GM21786 (cell line): ENCODE results near the gene PRDM1.

ENCODE experiments used
- ATAC-seq: cut with Tn5 transposase; IDR thresholded peaks from one replicate; pipeline ENCODE4 v1.9.1; 2021; ENCODE audit not compliant: unreplicated experiment

Gene PRDM1

DNA sequence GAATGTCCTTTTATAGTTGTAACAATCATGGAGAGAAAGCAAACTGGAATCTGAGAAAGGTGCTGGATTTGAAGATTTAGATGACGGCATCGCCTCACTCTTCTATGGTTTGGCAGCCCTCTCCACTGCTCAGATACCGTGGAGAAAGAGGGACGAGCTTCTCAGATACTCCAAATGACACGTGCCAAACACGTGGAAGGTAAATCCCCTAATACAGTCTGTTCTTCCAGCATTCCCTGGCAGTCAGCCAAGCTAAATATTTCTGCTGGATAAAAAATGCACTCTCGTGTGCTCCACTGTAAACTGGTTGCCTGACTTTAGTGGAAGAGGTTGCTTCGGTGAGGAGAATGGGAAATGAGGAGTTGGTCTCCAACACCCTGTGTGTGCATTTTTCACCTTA lies 16.7 kb upstream of the PRDM1 start:
- ATAC-seq = no peak

DNA sequence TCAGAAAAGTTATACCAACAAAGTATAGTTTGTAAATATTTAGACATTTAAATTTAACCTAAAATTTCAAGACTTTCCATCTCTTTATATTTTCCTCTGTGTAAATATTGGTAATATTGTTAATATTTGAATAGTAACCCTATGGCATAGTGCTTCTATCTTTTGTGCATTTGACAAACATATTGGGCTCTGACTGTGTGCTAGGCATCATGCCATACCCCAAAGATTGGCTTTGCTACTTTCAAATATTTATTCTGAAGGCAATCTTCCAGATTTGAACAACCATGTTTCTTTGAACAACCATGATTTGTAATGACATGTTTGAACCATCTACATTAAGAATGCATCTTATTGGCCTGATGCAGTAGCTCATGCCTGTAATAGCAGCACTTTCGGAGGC lies 15.5 kb upstream of the PRDM1 start:
- ATAC-seq = no peak

DNA sequence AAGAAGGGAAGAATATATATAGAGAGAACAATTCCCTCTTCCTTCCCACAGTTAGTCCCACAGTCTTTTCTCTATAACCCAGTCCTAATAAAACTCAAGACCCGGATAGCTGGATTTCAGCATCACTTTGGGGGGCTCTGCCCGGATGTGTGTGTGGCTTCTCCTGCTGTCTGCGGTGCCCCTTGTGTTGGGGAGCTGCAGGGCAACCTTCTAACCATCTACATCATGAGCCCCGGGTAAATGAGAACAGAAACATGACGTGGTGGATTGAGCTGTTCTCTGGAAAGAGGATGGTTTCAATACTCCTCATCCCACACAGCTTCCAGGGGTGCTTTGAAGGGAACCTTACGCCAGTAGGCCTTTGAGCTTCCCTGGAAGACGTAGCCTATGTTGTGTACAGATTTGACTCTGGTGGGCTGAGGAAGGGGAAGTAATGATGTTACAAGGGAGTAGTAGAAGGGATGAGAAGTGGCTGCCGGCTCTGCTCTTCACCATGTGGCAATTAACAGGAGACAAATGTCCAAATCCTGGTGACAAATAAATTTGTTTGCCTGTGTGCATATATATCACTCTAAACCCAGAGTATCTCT lies 13.5 kb upstream of the PRDM1 start:
- no peak for ATAC-seq

DNA sequence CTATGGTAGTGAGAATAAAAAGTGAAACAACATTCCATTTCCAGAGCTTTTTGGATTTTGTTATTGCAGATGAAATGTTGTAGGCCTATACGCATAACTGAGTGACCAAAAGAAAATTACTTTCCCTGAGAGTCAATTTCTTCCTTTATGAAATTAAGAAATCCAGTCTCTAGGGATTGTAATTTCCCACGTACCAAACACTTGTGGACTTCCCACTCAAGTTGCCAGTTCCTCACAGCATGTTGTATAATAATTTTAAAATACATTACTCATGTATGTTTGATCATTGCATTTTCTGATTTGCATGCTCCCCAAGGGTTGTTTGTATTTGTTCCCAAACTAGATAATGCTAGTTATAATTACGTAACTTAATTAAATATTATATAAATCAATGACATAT lies 12.0 kb upstream of the PRDM1 start:
- no peak for ATAC-seq

DNA sequence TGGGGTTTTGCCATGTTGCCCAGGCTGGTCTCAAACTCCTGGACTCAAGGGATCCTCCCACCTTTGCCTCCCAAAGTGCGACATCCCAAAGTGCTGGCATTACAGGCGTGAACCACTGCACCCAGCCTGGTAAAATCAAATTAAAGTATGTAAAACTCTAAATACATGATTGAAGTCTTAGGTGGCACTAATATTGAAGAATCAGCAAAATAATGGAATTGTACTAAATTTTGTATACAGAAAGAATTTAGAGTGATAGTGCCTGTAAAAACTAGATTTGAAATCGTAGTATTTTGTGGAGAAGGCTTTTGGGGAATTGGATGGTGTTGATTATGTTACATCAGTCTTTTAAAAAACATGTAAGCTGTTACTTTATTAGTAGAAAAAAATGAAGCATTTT lies 10.0 kb upstream of the PRDM1 start:
- no peak for ATAC-seq

DNA sequence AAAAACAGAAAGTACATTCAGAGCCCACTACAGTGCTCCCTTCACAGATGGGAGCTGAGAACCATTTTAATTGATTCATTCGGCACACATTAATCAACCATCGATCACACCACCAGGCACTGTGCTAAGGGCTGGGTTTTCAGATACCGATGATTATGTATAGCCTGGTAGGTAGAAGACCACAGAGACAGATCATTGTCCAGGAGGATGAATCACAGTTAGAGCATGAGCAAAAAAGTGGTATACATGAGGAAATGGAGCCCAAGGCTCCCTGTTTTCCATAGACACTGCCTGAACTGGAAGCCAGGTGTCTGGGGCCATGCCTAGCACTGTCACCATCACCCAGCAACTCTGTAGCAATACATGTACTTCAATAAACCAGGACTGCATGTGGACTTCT lies 9.0 kb upstream of the PRDM1 start:
- no peak for ATAC-seq

DNA sequence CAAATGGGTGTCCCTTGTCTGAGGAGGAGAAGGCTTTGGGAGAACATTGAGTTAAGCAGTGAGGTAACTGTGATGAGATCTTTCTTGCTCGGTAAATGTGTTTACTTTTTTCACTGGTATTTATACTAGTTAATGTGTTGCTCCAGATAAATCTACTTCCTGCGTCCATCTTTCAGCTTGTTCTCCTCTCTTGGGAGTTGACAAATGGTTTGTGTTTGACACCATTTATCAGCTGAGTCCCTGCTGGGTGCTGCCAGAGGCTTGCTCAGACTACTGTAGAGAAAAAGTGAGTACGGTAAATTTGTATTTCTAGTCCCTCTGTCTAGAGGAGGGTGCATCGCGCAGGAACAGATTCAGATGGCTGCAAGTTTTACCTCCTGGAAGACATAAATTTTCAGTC lies 8.3 kb upstream of the PRDM1 start:
- ATAC-seq = no peak

DNA sequence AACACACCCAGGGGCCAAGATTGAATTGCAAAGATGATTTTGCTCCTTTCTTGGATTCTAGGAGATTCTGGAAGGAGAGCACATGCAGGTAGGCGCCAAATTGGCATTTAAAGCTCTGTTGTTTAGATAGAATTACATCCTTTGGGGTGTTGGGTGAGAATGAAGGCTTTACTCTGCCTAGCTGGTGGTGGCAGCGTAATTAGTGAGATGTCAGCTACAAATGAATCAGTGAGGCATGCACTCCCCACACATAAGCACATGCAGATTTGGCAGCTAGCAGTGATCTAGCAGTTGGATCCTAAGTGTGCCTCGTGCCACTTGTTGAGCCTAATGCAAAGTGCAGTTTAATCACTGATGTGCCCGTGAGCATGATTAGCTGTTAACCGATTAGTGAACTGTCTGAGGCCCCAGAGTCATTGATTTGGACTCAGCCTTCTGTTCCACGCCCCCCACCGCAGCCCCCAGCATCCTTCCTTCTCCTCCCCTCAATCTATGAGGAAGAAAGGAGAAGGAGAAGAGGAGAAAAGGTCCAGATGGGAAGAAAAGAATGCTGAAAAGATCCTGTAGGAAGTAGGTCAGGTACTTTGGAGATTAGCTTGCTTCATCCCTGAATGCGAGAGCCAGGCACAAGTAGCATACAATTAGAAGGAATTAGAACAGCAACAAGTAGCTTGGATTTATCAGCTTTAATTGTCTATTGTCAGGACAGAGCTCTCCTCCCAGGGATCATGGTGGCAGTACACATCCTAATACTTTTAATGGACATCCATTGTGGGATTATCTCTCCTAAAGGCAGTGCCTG lies 6.0 kb upstream of the PRDM1 start:
- no peak for ATAC-seq

DNA sequence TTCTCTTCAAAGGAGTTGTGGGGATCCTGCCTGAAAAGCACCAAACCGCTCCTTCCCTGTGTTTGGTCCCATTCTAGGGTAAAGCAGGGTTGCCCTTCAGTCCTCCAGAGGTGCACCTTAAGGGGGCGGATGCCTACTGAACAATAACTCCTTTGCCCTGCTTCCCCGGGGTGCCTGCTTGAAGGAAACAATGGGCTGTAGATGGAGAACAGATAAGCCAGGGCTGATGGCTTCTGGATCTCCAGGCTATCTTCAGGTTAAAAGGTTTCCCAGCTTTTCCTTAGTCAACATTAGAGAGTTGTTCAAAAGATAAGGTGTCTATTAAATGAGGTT lies 5.4 kb upstream of the PRDM1 start:
- no peak for ATAC-seq

DNA sequence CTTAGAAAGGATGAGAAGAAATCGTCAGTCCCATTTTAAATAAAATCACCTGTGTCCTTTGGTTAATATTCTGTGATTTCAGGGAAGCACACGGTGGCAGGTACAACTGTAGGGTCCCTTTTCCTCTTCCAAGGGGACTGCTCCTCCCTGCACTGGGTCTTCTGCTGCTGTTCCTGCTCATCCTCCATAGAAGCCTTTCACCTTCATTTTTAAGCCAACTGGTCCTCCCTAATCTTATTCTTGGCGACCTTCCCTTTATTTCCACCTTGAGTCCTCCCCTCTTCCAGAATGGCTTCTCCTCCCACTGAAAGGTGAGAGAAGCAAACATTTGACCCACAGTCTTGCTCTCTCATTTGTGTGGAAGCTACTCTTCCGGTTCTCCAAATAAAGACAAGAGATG lies 4.4 kb upstream of the PRDM1 start:
- no peak for ATAC-seq

DNA sequence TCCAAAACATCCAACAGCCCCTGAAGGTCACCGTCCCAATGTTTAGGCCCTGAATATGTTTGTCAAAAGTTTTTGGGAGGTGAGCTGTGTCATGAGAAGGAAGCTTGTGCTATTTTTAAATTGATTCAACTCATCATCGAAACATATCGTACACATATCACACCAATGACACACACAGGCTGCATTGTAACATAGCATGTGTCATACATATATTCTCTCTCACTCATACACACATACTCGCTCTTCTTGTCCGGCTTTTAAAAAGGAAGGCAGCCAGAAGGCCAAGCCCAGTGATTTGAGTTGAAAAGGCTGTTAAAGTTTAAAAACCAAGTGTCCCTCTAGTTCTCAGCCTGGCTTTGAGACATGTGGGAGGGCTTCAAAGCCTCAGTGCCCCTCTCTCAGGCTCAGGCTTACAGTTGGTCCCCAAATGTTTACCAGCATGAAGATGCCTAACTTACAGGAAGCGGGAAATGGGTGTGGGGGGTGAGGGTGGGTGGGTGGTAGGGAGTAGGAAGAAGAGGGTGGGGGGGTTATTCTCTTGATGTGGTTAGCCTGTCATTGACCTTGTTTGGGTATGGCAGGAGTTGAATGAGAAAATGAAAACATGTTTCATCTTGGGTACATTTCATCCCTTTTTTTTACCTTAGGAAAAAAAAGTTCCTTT lies 3.3 kb upstream of the PRDM1 start:
- ATAC-seq = no peak

DNA sequence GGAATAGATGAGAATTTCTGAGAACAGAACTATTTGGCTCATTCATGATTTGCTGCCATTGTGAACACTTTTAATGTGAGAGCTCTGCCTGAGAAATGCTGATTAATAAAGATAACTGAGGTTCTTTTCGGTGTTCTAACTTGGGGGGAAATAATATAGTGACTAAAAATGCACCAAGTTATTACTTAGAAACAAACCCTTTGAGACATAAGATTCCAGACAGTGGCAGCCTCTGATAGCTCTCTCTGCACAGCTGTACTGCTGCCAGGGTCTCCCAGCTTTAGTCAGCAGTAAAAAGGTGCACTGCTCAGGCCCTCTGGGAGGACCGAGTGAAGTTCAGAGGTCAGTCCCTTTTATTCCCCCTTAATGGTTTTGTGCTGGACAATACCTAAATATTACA lies 2.5 kb upstream of the PRDM1 start:
- ATAC-seq = no peak

DNA sequence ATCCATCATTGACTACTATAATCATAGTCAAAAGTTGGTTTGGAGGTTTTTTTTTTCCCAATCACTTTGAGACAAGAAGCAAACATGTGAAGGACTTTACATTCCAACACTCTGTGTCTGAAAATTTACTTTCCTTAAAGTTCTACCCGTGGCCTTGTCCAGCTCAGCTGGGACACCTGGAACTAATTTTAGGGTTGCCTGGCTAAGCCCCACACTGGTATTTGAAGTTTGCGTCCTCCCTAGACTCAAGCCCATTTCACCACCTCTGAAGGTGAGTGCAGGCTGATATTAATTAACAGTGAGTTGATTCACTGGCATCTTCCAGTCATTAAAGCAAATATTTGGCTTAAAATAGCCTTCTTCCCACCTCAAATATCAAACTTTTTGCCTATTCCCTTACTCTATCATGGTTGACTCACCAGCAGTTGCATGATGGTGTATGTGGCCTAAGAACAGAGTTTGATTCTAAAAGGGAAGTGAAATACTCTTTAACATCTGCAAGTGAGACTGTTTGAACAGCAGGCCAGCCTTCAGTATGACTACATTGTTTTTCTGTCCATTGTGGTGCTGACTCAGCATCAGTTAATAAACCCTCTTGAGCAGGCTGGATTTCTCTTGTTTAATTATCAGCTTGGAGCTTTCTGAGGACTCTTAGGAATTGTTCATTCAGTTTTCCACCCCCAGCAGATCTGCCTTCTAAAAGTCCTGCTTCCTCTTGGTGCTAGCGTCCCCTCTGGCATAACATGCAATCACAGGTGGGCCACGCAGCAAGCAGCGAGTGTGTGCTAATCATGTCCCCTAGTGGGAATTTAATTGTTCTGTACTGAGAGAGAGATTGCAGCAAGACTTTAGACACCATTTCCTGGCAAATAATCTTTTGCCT lies 1.8 kb upstream of the PRDM1 start:
- peak; percentile 82 for ATAC-seq

DNA sequence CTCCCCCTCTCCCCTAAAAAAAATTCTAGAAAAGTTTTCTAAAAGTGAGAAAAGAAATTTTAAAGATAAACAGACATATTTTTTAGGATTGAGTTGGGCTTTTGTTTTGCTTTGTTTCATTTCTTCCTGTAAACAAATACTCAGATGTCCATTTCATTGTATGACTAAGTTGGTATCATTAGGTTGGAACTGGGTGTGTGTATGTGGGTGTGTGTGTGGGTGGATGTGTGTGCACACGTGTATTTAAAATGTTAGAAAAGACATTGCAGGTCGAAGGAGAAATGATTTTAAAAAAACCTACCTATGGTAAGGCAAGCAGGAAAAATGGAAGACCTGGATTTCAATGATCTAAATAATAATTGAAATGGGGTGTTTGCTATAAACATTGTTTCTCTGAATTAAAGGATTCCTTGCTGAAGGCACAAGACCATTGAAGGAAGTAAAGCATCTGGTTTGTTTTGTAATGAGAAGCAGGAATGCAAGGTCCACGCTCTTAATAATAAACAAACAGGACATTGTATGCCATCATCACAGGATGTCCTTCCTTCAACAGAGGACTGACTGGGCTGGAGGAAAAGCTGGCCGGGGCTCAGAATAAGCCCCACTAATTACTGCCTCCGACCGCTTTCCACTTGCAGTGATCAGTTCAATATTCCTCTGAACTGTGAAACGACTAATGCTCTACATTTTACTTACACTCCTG lies 996 bp upstream of the PRDM1 start:
- ATAC-seq = no peak

DNA sequence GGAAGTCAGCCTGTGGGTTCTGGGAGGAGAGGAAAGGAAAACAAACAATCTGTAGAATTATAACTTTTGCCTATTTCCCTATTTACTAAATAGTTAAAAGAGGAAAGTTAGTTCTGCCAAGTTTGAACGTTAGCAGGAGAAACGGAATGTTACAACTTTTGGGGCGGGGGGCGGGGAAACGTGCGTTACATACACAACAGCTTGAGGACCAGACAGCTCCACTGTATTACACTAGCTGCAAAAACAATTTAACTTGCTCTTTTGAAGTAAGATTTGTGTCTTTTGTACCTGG lies 498 bp upstream of the PRDM1 start:
- no peak for ATAC-seq

DNA sequence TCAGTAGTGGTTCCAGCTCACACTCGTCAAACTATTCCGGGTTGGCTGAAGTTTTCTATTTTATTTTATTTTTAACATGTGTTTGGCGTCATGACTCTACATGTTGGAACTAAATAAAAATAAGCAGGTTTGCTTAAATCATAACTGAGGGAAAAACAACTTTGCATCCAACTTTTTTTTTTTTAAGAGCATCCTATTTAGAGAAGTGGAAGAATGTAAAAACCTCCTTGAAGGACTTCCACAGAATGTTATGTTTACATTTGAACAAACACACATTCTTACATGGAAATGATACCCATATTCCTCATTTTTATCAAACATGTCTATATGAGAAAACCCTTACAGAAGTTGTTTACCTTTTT lies 659 bp downstream of the PRDM1 start:
- no peak for ATAC-seq

DNA sequence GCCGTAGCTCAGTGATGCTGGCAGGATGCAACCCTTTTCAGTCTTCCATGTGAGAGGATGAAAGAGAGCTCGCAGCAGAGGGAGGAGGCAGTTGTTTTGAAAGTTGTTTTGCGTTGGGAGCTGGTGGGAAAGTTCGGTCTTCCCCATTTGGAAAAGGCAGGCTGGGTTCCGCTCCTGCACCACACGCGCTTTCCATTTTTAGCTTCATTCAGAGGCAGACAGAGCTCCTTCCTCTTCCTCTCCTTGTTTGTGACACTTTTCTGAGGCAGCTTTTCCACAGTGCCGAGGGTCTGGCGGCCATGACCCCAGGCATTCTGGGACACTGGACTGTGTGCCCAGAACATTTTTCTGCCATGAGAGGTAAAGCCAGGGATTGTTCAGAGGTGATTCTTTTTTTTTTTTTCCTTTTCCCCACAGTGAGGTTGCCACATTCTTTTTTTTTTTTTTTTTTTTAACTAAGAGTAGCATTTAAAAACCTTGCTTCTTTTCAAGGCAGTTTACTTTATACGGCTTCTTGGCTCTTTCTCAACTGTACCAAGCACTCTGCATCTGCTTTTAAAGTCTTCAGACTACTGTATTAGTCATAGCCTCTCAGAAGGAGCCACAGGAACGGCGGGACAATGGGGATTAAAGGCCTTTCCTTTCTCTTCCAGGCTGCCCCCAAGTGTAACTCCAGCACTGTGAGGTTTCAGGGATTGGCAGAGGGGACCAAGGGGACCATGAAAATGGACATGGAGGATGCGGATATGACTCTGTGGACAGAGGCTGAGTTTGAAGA lies 1.6 kb downstream of the PRDM1 start:
- no peak for ATAC-seq

DNA sequence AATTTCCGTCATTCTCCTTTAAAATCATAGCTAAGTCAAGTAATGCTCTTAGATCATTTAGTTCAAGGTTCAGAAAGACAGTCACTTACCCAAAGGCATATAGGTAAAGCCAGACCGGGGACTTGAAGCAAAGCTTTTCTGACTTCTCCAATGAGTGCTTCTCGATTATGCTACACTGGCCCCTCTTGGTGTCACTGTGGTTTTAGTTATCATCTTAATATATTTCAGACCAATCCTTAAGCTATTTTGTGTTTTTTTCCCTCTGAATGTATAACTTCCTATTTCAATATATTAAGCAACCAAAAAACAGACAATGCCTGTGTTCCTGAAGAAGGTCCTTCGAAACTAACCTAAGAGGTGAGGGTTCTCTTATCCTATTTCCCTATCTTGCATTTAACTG lies 3.9 kb downstream of the PRDM1 start:
- no peak for ATAC-seq

DNA sequence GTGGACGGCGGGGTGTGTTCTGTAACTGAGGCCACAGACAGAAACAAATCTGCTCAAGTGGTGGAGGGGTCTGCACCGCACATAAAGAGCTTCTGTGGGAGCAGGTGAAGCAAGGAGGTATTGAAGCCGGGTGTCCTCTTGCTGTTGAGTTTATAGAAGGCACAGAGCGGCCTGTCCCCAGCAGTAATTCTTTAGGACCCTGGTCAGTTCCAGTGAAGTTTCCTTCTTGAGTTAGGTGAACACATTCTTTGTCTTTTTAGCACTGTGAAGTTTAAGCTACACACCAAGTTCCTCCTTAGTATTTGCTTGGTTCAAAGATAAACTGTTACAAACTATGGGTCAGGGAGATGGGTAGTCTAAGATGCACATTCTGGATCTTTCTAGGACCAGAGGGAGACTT lies 6.1 kb downstream of the PRDM1 start:
- ATAC-seq = no peak

DNA sequence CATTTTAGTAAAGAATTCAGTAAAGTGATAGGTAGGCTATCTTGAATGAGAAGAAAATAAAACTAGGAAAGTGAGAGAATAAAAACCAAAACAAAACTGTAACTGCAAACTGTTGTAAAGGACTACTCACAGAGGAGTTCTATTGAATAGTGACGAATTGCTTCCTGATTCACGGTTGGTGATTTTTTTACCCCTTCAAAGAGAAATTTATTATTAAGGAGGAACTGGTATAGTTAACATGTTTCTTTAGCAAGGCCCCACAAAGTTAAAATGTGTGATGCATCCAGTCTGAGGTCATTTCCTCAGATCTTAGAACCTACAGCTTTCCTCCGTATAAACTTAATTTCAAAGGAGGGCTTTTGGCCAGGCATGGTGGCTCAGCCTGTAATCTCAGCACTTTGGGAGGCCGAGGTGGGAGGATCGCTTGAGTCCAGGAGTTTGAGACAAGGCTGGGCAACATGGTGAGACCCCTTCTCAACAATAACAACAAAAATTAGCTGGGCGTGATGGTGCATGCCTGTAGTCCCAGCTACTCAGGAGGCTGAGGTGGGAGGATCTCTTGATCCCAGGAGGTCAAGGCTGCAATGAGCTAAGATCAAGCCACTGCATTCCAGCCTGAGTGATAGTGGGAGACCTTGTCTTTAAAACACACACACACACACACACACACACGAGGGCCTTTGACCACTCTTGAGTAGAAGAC lies 8.3 kb downstream of the PRDM1 start:
- ATAC-seq = no peak
